ENCODE measurements around the gene KRTAP13-2.

DNA sequence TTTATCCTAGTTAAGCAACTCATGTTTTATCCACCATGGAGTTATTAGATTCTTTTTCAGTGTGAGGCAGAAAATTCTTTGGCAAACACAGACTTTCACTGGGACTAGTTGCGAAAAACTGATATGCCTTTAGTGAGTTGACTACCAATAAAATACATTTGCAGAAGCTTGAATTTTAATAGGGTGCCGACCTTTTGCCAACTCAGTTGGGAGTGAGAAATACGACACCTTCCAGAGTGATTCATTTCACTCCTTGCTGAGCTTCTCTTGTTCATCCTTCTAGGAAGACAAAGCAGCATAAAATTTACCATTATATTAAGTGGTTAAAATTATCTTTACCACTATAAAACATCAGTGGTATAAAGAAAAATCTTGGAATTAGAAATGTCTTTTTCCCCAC is 22.5 kb downstream of the KRTAP13-2 start:
- no peak for TF ChIP-seq JUN (IDR thresholded peaks at IDR 0.05; ENCODE audit: low read depth, low read length)
- TF ChIP-seq GABPA (IDR thresholded peaks at IDR 0.05; ENCODE audit: borderline replicate concordance, insufficient read depth, low read length): no peak
- TF ChIP-seq POLR2A (IDR thresholded peaks at IDR 0.05; ENCODE audit: control extremely low read depth in 1 of 2, low read depth in 2 of 2, low read length in 2 of 2): no peak
- TF ChIP-seq, protein P1, sequence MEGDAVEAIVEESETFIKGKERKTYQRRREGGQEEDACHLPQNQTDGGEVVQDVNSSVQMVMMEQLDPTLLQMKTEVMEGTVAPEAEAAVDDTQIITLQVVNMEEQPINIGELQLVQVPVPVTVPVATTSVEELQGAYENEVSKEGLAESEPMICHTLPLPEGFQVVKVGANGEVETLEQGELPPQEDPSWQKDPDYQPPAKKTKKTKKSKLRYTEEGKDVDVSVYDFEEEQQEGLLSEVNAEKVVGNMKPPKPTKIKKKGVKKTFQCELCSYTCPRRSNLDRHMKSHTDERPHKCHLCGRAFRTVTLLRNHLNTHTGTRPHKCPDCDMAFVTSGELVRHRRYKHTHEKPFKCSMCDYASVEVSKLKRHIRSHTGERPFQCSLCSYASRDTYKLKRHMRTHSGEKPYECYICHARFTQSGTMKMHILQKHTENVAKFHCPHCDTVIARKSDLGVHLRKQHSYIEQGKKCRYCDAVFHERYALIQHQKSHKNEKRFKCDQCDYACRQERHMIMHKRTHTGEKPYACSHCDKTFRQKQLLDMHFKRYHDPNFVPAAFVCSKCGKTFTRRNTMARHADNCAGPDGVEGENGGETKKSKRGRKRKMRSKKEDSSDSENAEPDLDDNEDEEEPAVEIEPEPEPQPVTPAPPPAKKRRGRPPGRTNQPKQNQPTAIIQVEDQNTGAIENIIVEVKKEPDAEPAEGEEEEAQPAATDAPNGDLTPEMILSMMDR (IDR thresholded peaks at IDR 0.05; ENCODE audit: control extremely low read depth in 1 of 3, insufficient read depth in 1 of 3, low read depth in 1 of 3, low read length in 3 of 3): no peak
- no peak for TF ChIP-seq FOSL1 (IDR thresholded peaks at IDR 0.05; ENCODE audit: insufficient read depth, low read depth, low read length)
- TF ChIP-seq CHD2 (IDR thresholded peaks at IDR 0.05; ENCODE audit: low read length): no peak
- no peak for TF ChIP-seq SIX5 (IDR thresholded peaks at IDR 0.05; ENCODE audit: low read depth, low read length)
- no peak for TF ChIP-seq RNF2 (IDR thresholded peaks at IDR 0.05; ENCODE audit: borderline replicate concordance, low read depth, low read length, missing control alignments, poor library complexity, severe bottlenecking)

Measured in H1 (cell line).